Suppressor macrophage (primary cell): ENCODE results near the gene TENT5A.

Source experiments
- DNase-seq, 4 experiments: peaks; one replicate each; pipeline ENCODE4 v3.0.0-alpha.2; 2020 to 2022
- total RNA-seq, 17 experiments: gene quantifications; one replicate each; lab custom pipeline; 2026; ENCODE audit warnings: mixed read lengths in 6 of 17, inconsistent platforms in 3 of 17; lab: John Stamatoyannopoulos, UW

The TENT5A gene
- 23.0 to 168 (median 71.3) reads per million in 17 experiments for total RNA-seq

DNA sequence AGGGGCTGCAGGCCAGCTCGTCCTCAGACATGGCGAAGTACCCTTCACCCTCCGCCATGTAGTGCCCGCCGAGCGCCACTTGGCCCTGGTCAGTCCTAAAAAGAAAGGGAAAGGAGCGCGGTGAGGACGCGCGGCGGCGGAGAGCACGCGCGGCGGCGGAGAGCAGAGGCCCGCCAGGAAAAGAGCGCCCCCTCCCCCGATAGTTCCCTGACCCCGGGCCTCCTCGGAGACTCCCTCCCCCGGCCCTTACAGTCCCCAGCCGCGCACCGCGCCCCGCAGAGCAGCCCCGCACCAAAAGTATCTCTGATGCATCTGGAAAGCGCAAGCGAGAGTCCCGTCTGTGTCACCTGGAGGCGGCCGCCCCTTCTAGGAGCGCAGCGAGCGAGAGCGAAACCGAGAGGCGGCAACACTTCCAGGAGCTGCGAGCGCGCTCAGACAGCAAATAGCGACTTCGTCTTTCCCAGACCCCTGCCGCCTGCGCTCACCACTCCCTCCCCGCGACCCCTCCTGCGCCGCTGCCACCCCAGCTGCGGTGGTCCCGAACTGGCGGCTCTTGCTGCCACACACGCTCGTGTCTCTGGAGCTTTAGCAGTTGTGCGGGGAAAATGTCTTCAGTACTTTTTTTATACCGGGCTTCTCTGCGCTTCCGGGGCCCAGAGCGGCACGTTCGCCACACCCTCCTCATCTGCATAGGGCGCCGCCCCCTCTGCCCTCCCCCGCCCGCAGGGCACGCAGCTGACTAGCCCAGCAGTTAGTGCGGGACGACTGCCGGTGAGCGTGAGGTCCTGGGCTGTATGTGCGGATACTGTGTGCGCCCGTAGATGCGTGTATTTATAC is at the start of gene TENT5A:
TENT5A (minus strand) TSS at position 598 of the 837 bp plus-strand sequence; CDS start at position 58, 540 bp downstream.
- peak; percentile 94 to 97 (median 96) for DNase-seq

DNA sequence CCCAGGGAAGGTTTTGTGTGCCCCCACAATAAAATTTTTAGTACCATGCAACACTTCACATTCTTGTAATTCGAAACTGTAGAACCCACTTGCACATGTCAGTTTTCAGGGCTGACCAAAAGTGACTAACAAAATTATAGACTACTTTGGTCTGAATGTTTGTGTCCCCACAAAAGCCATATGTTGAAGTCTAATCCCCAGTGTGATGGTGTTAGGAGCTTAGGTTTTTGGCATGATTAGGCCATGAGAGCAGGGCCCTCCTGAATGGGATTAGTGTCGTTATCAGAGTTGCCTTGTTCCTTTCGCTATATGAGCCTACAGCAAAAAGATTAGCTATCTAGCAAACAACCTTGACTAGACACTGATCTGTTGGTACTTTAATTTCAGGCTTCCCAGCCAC is 49.0 kb upstream of the TENT5A start:
- no peak for DNase-seq

DNA sequence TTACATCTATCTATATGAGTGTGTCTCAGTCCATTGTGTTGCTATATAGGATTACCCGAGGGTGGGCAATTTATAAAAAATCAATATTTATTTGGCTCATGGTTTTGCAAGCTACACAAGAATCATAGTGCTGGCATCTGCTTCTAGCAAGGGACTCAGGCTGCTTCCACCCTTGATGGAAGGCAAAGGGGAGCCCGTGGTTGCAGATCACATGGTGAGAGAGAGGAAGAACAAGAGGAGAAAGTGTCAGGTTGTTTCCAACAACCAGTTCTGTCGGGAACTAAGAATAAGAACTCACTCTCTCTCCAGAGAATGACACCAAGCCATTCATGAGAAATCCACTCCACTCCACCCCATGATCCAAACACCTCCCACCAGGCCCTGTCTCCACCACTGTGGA is 48.2 kb upstream of the TENT5A start:
- peak in 3 of 4 experiments; percentile 31 to 49 (median 44) for DNase-seq

DNA sequence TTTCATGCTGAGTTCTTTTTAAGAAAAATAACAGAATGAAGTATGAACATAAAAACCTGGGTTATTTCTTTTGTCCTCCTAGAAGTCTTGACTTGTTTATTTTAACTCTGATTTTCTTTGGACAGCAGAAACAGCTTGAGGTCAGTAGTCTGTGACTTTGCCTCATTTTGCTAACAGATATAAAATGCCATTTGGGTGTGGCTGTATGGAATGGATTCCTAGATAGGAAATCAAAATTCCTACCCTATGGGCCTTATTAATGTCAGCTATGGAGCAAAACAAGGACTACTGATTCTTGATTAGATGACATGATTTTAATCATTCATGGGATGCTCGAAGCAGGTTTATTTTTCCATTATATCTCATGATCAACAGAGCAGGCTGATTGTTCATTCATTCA is 46.8 kb upstream of the TENT5A start:
- no peak for DNase-seq

DNA sequence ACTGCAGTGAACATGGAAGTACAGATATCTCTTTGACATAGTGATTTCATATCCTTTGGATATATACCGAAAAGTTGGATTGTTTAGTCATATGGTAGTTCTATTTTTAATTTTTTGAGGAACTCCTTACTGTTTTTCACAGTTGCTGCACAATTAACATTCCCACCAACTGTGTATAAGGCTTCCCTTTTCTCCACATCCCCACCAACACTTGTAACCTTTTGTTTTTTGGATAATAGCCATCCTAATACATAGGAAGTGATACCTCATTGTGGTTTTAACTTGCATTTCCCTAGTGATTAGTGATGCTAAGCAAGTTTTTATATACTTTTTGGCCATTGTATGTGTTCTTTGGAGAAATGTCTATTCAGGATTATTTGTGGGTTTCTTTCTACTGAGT is 45.1 kb upstream of the TENT5A start:
- DNase-seq: peak; percentile 56 to 93 (median 79)

DNA sequence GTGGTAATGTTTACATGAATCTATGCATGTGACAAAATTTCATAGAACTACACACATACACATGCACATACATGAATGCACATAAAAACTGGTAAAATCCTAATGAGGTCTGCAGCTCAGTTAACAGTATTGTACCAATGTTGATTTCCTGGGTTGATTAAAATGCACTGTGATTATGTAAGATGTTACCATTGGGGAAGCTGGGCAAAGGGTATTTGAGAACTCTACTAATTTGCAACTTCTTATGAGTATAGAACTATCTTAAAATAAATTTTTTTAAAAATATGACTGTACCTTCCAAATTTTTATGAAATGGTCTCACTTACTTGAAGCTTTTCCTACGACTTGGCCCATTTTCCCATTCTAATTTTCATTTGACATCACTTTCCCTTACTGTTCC is 43.4 kb upstream of the TENT5A start:
- DNase-seq: no peak

DNA sequence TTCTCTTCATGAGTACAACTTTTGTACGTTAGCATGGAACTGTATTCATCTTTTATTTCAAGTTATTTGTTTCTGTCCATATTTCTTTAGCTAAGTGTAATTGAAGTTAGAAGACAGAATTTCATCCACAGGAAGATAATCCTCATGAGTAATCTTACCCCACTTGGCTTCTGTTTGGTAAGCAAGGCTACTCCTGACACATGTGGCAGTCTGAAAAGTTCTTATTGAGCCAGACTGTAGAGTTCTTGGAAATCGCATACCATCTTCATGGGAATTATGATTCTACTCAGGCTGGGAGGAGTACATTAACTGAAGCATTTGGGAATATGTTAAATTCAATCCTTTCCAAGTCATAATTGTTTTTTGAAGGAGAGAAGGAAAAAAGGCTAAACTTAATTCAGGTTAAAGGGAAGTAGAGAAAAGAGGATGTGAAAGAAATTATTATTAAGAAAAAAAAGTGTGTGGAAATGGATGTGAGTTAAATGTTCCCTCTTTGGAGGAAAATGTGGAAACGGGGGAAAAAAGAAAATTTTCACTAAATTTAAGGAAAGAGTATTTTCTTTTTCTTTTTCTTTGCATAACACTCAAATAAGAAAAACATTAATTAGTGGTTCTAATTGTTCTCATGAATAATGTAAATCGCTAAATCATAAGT is 41.5 kb upstream of the TENT5A start:
- peak in 3 of 4 experiments; percentile 24 to 62 (median 59) for DNase-seq

DNA sequence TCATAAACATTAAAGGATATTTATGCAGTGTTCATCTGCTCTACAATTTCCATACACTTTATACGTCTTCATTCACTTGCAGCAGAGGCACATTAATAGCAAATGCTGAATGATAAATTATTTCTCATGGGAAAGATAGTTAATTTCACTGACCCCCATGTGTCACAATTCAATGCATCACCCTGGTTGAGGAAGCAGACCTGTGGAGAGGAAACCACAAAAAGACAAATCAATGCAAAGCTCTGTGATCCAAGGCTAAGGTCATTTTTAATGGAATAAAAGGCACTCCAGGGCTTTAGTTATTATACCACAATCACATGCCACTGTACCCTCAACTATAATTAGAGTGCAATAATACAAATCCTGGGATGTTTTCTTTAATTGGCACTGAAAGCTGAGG is 40.3 kb upstream of the TENT5A start:
- DNase-seq: peak in 3 of 4 experiments; percentile 10 to 62 (median 22)

DNA sequence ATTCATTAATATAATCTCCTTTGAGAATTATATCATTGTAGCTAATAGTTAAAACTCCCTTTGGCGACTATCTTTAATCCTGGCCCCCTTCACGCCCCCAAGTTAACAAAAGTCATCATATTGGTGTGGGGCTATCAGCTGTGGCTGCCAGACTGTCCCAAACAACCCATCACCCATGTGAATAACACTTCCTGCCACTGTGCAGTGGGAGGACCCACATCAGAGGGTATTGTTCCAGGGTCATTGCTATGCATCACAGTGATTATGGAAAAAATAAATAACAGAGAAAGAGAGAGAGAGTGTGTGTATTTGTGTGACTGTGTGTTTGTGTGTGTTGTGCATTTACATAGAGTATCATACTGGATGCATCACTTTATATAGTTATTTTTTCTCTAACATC is 39.3 kb upstream of the TENT5A start:
- DNase-seq: no peak

DNA sequence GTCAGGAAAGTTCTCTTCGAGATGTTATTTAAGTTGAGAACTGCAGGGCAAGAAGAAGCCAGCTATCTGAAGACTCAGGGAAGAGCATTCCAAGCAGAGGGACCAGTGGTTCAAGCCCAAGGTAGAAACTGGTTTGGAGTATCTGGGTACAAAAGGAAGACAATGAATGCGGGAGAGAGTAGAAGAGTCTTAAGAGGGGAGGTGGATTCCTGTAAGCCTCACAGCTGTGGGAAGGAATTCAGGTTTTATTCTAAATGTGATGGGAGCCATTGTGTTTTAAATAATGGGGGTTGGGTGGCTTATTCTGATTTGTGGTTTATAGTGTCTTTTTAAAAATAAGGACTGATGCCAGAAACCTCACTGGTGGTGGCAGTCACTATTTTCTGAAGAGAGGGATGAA is 37.6 kb upstream of the TENT5A start:
- DNase-seq: no peak

DNA sequence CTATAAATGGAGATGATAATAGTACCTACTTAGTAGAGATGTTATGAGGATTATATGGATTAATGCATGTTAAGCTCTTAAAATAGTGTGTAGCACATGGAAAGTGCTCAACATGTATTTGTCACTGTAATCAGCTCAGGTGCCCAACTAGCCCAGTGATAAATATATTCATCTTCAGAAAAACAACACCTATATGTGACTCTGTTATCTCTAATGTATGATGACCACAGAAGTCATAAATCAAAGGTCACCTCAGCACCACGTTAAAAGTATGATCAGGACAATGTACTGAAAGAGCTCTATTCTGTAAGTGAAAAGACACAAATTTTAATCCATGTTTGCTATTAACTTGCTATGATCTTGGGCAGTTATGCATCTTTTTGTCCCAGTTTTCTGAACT is 36.8 kb upstream of the TENT5A start:
- DNase-seq: no peak

DNA sequence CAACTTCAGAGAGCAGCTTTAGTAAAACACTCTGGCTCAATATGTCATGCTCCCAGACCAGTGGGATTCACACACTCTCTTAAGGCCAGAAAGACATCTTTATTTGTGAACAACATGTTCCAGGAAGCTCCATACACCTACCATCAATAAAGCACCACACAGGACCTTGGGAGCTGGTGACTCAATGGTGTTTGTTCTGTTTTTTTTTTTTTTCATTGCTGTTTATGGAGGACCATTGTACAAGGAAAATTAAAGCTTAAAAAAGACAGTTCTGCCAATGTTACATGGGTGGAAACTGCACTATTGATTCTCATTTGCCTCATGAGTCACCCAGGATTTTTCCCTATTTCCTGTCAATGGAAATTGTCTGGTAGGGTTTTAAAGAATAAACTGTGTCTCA is 36.3 kb upstream of the TENT5A start:
- DNase-seq: peak in 1 of 4 experiments; percentile 26

DNA sequence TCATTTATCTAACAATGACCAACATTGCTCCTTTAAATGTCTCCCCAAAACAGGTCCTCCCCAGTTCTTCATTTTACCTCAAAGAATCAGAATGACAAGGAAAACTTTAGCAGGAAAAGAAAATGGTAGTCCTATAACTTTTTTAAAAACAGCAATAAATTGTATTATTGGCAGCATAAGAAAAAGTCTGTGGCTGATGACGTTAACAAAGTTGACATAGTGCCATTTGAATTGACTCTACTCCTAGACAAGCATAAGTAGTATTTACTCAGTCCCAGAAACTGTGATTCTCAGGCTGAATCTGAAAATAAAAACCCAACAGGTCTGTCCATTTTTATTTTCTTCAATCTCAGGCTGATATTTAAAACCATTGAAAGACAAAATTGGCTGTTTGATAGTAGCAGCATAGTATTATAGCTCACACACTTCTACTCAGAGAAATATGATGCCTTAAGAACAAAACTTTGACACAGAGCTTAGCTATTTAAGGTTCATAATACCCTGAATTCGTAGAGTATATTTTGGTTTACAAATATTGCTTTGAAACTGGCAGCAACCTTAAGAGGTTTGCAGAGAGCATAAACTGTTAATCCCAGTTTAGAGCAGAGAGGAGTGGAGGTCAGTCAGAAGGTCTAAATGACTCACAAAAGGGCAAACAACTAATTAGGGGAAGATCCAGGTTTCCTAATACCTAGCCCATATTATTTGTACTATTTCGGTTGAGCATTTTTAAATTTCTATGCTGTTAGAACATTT is 35.0 kb upstream of the TENT5A start:
- peak in 1 of 4 experiments; percentile 46 for DNase-seq

DNA sequence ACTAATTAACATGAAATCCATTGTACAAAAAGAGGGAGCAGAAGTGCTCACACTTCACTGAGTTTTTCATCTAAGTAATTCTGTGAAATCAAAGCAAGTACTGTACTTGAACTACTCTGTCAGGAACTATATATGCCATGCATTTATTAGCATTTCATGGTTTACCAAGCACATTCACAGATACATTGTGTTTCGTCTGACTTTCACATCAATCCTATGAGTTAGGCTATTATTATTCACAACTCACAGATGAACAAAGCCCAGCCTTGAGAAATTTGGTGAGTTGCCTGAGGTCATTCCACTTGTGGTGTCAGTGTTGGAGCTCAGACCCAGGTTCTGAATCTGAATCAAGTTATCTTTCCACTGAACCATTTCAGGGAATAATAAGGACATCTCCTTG is 33.7 kb upstream of the TENT5A start:
- no peak for DNase-seq

DNA sequence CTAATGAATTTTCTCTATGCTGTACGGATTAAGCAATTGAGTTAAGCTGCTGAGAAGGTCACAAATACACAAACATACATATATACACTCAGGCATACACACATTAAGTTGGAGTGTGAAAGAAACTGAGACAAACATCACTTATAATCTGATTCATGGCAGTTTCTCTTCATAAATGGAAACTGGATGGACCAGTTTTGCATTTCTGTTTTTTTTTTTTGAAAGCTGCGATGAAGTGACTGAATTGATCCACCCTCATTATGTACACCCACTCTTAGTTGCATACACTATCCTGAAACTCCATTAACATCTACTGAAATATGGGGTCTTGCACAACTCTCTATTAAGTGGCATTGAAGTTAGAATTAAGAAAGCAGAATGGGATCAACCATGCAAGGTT is 32.9 kb upstream of the TENT5A start:
- no peak for DNase-seq

DNA sequence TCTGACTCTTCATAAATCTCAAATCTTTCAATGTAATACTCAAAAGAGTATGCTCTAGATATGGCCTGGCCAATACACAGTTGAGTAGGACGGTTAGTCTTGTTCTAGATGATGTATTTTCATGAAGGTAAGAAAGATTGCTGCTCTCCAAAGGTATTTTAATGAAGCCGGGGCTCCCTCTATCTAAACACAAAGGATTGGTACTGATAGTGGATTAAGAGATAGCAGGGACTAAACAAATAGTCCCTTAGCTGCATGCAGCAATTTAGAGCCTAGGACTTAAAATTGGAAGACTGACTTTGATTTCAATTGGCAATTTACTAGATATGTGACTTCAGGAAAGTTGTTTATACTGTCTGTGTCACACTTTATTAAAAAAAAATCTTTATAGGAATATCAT is 31.4 kb upstream of the TENT5A start:
- DNase-seq: no peak

DNA sequence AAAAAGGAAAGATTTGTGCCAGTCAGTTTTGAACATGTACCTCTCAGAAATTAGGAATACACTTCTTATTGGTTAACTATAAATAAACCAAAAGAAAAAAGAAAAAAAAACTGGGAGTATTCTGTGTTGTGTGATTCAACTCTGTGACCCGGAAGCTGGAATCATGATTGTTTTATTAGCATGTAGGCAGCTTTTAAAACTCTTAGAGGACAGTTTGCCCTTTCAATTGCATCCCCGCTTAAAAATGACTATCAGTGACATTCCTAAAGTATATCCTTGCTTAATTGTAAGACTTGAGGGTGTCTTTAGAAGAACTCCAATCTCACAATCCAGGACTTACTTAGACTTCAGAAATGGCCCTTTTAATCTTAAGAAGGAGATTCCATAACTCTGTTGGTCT is 29.1 kb upstream of the TENT5A start:
- DNase-seq: no peak

DNA sequence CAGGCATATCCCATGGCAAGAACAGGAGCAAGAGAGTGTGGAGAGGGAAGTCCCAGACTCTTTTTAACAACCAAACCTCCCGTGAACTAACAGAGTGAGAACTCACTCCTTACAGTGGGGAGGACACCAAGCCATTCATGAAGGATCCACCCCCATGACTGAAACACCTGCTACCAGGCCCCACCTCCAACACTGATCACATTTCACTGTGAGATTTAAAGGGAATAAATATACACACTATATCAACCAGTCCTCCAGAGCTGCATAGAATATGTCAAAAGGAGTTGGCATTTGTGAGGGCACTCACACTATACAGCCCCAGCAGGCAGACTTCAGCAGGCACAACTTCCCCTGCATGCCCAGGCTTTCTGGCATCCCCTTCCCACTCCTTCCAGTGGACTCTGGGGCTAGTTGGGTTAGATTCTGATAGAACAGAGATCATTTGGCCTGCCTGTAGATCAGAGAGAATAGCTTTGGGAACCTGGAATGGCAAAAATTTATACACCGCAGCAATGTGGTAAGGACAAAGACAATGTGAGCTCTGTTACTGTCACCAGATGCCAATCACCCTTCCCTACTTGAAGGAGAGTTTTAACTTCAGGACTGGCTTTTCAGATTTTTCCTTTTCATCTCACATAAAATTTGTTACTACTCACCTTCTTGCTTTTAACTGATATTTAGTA is 25.2 kb upstream of the TENT5A start:
- DNase-seq: no peak

DNA sequence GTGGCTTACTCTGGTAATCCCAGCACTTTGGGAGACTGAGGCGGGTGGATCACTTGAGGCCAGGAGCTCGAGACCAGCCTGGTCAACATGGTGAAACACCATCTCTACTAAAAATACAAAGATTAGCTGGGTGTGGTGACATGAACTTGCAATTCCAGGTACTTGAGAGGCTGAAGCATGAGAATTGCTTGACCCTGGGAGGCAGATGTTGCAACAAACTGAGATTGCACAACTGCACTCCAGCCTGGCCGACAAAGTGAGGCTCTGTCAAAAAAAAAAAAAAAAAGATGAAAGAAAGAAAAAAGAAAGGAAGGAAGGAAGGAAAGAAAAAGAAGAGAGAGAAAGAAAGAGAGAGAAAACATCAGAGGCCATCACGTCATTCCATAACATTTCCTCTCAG is 23.7 kb upstream of the TENT5A start:
- DNase-seq: peak in 3 of 4 experiments; percentile 30 to 46 (median 40)

DNA sequence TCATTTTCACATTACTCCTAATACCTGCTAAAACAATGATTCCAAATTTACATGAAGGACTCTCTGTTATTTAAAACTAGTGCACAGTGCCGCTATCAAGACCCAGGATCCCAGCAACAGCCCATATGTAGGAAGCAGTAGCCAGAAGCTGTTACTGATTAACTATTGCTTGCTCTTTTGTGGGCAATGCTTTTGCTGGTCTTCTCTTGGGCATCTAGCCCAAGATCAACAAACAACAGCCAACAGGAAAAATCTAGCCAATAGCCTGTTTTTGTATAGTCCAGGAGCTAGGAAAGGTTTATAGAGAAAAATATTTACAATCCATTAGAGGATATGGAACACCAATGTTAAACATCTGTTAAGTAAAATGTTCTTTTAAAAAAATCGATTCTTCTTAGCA is 22.1 kb upstream of the TENT5A start:
- DNase-seq: no peak

DNA sequence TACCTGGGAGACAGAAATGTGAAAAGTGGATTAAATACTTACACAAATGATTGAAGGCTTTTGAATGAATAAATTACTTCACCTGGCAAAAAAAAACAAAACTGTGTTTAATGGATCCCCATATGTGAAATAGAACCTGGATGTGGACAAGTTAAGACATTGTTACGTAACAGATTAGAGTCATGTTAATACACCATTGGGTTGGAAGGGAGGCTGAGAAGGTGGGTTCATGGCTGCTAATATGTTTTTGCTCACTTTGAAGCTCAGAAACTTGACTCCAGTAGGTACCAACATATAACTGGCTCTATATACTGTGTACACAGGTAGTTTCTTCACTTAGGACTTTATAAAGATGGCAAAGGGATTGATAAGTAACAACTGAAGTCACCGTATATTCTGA is 21.4 kb upstream of the TENT5A start:
- no peak for DNase-seq

DNA sequence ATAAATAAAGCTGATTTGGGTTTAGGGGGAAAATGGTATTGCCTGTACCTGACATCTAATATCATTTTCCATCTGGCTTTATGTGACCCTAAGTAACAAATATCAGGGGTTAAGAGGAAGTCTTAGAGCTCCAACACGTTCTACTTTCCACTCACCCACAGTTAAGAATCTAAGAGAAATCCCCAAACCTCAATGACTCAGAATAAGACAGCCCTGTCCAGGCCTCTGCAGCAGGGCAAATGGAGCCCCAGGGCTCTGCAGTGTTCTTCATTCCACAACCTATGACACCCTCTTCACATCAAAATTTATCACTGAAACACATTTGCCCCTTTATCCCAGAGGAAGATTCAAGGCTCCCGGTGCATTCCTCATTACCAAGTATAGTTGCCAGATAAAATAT is 20.3 kb upstream of the TENT5A start:
- DNase-seq: peak; percentile 58 to 83 (median 76)

DNA sequence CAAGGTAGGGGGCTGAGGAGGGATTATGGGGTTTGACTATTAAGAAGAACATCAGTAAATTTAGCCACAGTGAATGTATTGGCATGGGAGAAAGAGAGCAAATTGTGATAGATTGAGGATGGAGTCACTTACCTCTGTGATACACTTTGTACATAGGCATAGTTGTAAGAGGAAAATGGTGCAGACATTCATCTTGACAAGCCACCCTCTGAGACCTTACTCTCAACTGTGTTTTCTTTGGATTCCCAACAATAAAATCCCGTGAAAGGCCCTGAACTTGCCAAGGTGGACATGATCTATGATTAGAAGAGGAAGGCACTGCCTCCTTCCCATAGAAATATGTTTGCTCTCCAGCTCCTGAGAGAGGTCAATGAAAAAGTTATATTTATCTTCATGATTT is 18.6 kb upstream of the TENT5A start:
- DNase-seq: no peak
